H1 (cell line): Measurements from ENCODE around the gene STRN4. TPM values are rescaled to one million over a fixed set of nuclear protein-coding genes. Genes with fewer than 3 reads are reported as not detected.

Experiments
- BCL11A ChIP-seq, 2 experiments: IDR thresholded peaks; one replicate each; pipeline ENCODE4 v1.6.1; 2011; ENCODE audit warnings: low read depth in 2 of 2, low read length in 2 of 2, mild to moderate bottlenecking in 2 of 2
- KDM4A ChIP-seq: IDR thresholded peaks from one replicate; pipeline ENCODE4 v1.7.1; 2012; ENCODE audit warnings: low read depth, mild to moderate bottlenecking, moderate library complexity, low read length, inconsistent platforms; ENCODE audit not compliant: severe bottlenecking
- MAFK ChIP-seq: IDR thresholded peaks from 2 replicates; pipeline ENCODE4 v1.6.1; 2012; ENCODE audit warnings: low read depth, mild to moderate bottlenecking, improper control_type of control experiment, low read length
- MAX ChIP-seq: IDR thresholded peaks from 2 replicates; pipeline ENCODE4 v1.6.1; 2012; ENCODE audit warnings: inconsistent platforms
- PHF8 ChIP-seq: fragments of 200-600 bp; sonication (generic); conservative IDR thresholded peaks from 2 replicates; pipeline ENCODE4 v1.7.1; 2012; ENCODE audit warnings: low read depth, mild to moderate bottlenecking, inconsistent platforms, low read length, moderate library complexity
- RNF2 ChIP-seq: fragments of 200-900, 300-1000 bp; sonication (generic); IDR thresholded peaks from 2 replicates; pipeline ENCODE4 v1.7.1; 2016; ENCODE audit warnings: borderline replicate concordance, low read depth, mild to moderate bottlenecking, antibody characterized with exemption, low read length; ENCODE audit not compliant: poor library complexity, severe bottlenecking; ENCODE audit errors: missing control alignments
- TAF7 ChIP-seq: optimal IDR thresholded peaks from 2 replicates; pipeline ENCODE3; 2011; ENCODE audit warnings: low read depth, mild to moderate bottlenecking, inconsistent platforms, low read length, moderate library complexity, borderline replicate concordance
- polyA plus RNA-seq, 7 experiments: library from polyadenylated mRNA; depleted of rRNA in 3 of 7; stranded (reverse) in 5 of 7; unstranded in 2 of 7; fragments of >200 nt in 5 of 7; fragments of 200-250 nt in 2 of 7; gene quantifications; 1 replicate in 5 of 7; 2 replicates in 1 of 7; 4 replicates in 1 of 7; pipeline versions ENCODE4 v1.2.1 to v1.2.3, GENCODE V29; 2011 to 2013; ENCODE audit warnings: missing spikeins in 2 of 7, mixed read lengths in 2 of 7
- total RNA-seq: library from RNA; stranded (reverse); fragmentation: NEBNext Ultra II Directional; extraction: Animal tissue kit (Norgen Biotek cat#: 25700); gene quantifications from 2 replicates; pipeline ENCODE4 v1.2.1, GENCODE V29; 2021

Gene STRN4
- total and polyA plus RNA-seq, 2 of the 8 experiments (the other 6 are each of a cell fraction or from before 2014, with no cell fraction given): 120 to 187 TPM

- TF ChIP-seq RNF2: no peak
- no peak for TF ChIP-seq PHF8
- TF ChIP-seq MAX: no peak
- TF ChIP-seq TAF7: no peak
- TF ChIP-seq KDM4A: no peak
- no peak for TF ChIP-seq BCL11A (IDR thresholded peaks at IDR 0.05; ENCODE audit: low read depth in 2 of 2, low read length in 2 of 2)
- no peak for TF ChIP-seq MAFK
Observed at GRCh38 chr19:46732966-46733689, 13.1 kb downstream of the STRN4 start (continued).
